ENCODE measurements around the gene GIPC3.

Gene GIPC3

DNA sequence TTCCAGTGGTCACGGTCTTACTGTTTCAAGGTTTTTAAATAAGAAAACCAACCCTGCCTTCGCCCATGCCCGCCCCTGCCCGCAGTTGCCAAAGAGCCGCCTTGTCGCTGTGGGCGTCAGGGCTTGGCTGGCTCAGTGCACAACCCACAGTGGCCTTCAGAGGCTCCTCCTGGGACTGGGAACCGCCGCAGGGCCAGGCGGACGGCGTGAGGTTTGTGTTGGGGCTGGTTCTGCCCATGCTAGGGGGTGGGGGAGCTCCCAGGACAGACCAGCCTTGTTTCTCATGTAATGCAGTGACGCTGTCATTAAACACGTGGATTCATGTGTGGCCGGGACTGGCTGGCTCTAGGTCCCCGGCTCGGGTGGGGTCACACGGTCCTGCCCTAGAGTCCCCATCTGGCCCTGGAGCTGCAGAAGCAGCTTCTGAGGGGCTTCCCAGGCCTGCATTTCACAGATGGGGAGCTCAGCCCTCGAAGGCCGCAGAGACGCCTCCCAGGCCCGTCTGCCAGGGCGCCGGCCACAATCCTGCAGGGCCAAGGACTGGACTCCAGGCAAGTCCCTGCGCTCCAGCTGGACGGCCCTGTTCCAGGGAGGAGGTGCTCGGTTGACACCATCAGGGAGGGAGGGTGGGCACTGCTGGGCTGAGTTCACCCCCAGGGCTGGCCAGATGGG is 48.7 kb upstream of the GIPC3 start:
- no peak for TF ChIP-seq CEBPB (IDR thresholded peaks at IDR 0.05)
- TF ChIP-seq NFIC (IDR thresholded peaks at IDR 0.05): no peak
- TF ChIP-seq RAD21 (IDR thresholded peaks at IDR 0.05; ENCODE audit: low read depth): no peak
- TF ChIP-seq TEAD4 (IDR thresholded peaks at IDR 0.05): no peak
- TF ChIP-seq FOXM1 (IDR thresholded peaks at IDR 0.05; ENCODE audit: borderline replicate concordance, low read depth): no peak
- no peak for TF ChIP-seq YY1 (IDR thresholded peaks at IDR 0.05; ENCODE audit: low read depth)
- no peak for TF ChIP-seq TCF12 (IDR thresholded peaks at IDR 0.05; ENCODE audit: low read depth)
- TF ChIP-seq, protein P1, sequence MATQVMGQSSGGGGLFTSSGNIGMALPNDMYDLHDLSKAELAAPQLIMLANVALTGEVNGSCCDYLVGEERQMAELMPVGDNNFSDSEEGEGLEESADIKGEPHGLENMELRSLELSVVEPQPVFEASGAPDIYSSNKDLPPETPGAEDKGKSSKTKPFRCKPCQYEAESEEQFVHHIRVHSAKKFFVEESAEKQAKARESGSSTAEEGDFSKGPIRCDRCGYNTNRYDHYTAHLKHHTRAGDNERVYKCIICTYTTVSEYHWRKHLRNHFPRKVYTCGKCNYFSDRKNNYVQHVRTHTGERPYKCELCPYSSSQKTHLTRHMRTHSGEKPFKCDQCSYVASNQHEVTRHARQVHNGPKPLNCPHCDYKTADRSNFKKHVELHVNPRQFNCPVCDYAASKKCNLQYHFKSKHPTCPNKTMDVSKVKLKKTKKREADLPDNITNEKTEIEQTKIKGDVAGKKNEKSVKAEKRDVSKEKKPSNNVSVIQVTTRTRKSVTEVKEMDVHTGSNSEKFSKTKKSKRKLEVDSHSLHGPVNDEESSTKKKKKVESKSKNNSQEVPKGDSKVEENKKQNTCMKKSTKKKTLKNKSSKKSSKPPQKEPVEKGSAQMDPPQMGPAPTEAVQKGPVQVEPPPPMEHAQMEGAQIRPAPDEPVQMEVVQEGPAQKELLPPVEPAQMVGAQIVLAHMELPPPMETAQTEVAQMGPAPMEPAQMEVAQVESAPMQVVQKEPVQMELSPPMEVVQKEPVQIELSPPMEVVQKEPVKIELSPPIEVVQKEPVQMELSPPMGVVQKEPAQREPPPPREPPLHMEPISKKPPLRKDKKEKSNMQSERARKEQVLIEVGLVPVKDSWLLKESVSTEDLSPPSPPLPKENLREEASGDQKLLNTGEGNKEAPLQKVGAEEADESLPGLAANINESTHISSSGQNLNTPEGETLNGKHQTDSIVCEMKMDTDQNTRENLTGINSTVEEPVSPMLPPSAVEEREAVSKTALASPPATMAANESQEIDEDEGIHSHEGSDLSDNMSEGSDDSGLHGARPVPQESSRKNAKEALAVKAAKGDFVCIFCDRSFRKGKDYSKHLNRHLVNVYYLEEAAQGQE (IDR thresholded peaks at IDR 0.05; ENCODE audit: low read depth): no peak
- TF ChIP-seq EGR1 (IDR thresholded peaks at IDR 0.05): no peak

DNA sequence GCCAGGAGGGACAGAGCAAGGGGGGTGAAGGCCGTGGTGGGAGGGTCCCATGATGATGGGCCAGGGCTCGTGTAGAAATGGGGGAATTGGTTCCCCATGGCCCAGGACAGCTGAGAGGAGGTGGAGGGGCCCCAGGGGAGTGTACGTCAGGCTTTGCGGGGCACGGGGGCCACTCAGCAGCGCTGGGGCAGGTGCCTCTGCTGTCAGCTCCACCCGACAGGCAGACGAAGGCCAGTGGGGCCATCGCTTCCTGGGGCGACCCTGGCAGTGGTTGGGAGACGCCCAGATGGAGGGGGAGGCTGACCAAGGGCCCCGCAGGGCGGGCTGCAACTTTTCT is 48.2 kb upstream of the GIPC3 start:
- TF ChIP-seq TEAD4 (IDR thresholded peaks at IDR 0.05) (no peak), EGR1 (IDR thresholded peaks at IDR 0.05) (no peak), NFIC (IDR thresholded peaks at IDR 0.05) (no peak), TCF12 (IDR thresholded peaks at IDR 0.05; ENCODE audit: low read depth) (no peak), CREB1 (IDR thresholded peaks at IDR 0.05; ENCODE audit: low read depth) (no peak), TAF1 (IDR thresholded peaks at IDR 0.05; ENCODE audit: low read depth) (no peak), CEBPB (IDR thresholded peaks at IDR 0.05) (no peak), FOXM1 (IDR thresholded peaks at IDR 0.05; ENCODE audit: borderline replicate concordance, low read depth) (no peak), RAD21 (IDR thresholded peaks at IDR 0.05; ENCODE audit: low read depth) (no peak), YY1 (IDR thresholded peaks at IDR 0.05; ENCODE audit: low read depth) (no peak), ZBTB7A (IDR thresholded peaks at IDR 0.05; ENCODE audit: low read depth) (no peak), EP300 (IDR thresholded peaks at IDR 0.05; ENCODE audit: borderline replicate concordance) (no peak)
- TF ChIP-seq, protein P1 (IDR thresholded peaks at IDR 0.05; ENCODE audit: low read depth): no peak
- TF ChIP-seq, protein P2, sequence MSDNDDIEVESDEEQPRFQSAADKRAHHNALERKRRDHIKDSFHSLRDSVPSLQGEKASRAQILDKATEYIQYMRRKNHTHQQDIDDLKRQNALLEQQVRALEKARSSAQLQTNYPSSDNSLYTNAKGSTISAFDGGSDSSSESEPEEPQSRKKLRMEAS (IDR thresholded peaks at IDR 0.05): no peak
- TF ChIP-seq, protein P3, sequence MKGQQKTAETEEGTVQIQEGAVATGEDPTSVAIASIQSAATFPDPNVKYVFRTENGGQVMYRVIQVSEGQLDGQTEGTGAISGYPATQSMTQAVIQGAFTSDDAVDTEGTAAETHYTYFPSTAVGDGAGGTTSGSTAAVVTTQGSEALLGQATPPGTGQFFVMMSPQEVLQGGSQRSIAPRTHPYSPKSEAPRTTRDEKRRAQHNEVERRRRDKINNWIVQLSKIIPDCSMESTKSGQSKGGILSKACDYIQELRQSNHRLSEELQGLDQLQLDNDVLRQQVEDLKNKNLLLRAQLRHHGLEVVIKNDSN (IDR thresholded peaks at IDR 0.05): no peak

DNA sequence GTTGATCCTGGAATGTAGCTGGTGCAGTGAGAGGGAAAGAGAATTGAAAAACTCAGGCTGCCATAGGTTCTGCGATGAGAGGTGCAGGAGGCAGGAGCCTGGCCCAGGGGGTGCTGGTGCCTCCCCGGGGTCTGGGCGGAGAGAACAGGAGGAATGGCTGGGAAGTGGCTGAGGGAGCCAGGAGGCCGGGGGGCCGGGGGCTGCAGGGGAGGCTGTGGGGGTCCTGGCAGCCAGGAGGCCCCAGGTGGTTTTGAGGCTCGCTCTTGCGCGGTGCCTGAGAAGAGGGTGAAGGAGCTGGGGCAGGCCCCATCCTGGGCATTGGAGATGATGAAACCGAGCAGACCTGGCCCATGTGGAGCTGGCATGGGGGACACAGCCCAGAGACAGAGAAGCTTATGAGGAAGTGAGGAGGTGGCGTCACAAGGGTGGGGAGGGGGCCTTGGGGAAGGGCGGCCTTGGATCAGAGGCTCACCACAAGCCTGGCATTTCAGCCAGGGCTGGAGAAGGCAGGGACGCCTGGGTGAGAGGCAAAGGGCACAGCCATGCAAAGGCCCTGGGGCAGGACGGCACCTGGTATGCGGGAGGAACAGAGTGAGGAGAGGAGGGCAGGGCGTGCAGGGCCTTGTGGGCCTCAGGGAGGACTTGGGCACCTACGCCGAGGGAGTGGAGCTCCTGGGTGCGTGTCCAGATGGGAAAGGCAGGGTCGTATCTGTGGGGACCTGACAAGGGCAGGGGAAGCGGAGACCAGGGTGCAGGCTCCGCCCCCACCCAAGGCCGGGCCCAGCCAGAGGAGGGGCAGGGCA is 47.6 kb upstream of the GIPC3 start:
- TF ChIP-seq, protein P3 (IDR thresholded peaks at IDR 0.05): no peak
- TF ChIP-seq CEBPB (IDR thresholded peaks at IDR 0.05) (no peak), NFIC (IDR thresholded peaks at IDR 0.05) (no peak), TAF1 (IDR thresholded peaks at IDR 0.05; ENCODE audit: low read depth) (no peak), EP300 (IDR thresholded peaks at IDR 0.05; ENCODE audit: borderline replicate concordance) (no peak), CREB1 (IDR thresholded peaks at IDR 0.05; ENCODE audit: low read depth) (no peak), RAD21 (IDR thresholded peaks at IDR 0.05; ENCODE audit: low read depth) (no peak)

DNA sequence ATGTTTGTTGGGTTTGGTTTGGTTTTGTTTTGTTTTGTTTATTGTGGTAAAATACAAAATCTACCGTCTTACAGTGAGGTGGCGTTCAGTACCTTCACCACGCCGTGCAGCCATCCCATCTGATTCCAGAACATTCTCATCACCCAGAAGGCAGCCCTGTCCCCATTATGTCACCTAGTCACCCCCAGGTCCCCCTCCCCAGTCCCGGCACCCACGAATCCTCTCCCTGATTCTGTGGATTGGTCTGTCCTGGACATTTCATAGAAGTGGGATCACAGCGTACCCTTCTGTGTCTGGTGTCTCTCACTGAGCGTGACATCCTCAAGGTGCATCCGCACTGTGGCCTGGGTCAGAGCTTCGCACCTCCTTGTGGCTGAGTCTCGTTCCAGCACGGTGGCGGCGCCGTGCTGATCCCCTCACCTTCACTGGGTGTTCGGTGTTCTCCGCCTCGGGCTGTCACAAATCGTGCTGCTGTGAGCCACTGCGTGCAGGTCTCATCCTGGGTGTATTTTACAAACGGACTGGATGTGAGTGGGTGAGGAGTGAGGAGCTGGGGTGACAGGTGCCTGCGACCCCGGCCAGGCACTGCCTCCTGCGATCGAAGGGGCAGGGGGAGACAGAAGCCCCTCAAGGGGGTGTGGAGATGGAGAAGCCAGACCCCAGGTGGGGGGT is 46.9 kb upstream of the GIPC3 start:
- TF ChIP-seq FOXM1 (IDR thresholded peaks at IDR 0.05; ENCODE audit: borderline replicate concordance, low read depth) (no peak), RAD21 (IDR thresholded peaks at IDR 0.05; ENCODE audit: low read depth) (no peak), CREB1 (IDR thresholded peaks at IDR 0.05; ENCODE audit: low read depth) (no peak), EGR1 (IDR thresholded peaks at IDR 0.05) (no peak), CEBPB (IDR thresholded peaks at IDR 0.05) (no peak), NFIC (IDR thresholded peaks at IDR 0.05) (no peak), TCF12 (IDR thresholded peaks at IDR 0.05; ENCODE audit: low read depth) (no peak), TEAD4 (IDR thresholded peaks at IDR 0.05) (no peak), EP300 (IDR thresholded peaks at IDR 0.05; ENCODE audit: borderline replicate concordance) (no peak), TAF1 (IDR thresholded peaks at IDR 0.05; ENCODE audit: low read depth) (no peak), YY1 (IDR thresholded peaks at IDR 0.05; ENCODE audit: low read depth) (no peak)
- TF ChIP-seq, protein P1 (IDR thresholded peaks at IDR 0.05; ENCODE audit: low read depth): no peak
- TF ChIP-seq, protein P3 (IDR thresholded peaks at IDR 0.05): no peak
- TF ChIP-seq, protein P2 (IDR thresholded peaks at IDR 0.05): no peak

Data from Ishikawa (cell line).